Measurements from ENCODE around the gene DCDC2C.

DCDC2C gene

GRCh38 chr2:3761272-3761671, 57.9 kb downstream of the DCDC2C start:
- Histone ChIP-seq H3K4me2 (ENCODE audit: insufficient read depth, low read length) (no peak overlapping the region), H3K9ac (ENCODE audit: low read depth, low read length) (no peak overlapping the region), H3K27me3 (ENCODE audit: insufficient read depth, low read length, poor library complexity) (no peaks in the 10 kb centered on the region), H3K4me3 (ENCODE audit: low read depth in 1 of 2, low read length in 2 of 2) (no peak overlapping the region), H3K36me3 (ENCODE audit: insufficient read depth, low read length) (no peaks in the 10 kb centered on the region), H3K27ac (ENCODE audit: low read length) (no peak overlapping the region), H3K9me3 (ENCODE audit: insufficient read depth, low read length, severe bottlenecking) (no peaks in the 10 kb centered on the region), H3K79me2 (ENCODE audit: insufficient read depth, low read length) (no peaks in the 10 kb centered on the region), H4K20me1 (ENCODE audit: insufficient read depth, low read length) (no peaks in the 10 kb centered on the region), H2AFZ (ENCODE audit: low read depth, low read length) (no peak overlapping the region), H3K4me1 (ENCODE audit: insufficient read depth, low read length) (no peaks in the 10 kb centered on the region)
- TF ChIP-seq CTCF (IDR thresholded peaks at IDR 0.05; ENCODE audit: borderline replicate concordance, extremely low read depth, low read length, poor library complexity, severe bottlenecking) (no peak), EZH2 (IDR thresholded peaks at IDR 0.05; ENCODE audit: borderline replicate concordance, low read depth, low read length, severe bottlenecking) (no peak)
- DNase-seq (no peak), ATAC-seq (ENCODE audit: insufficient read depth, low read depth) (no peak)

GRCh38 chr2:3762771-3763447, 59.5 kb downstream of the DCDC2C start:
- DNase-seq, result no peak
- Histone ChIP-seq H3K79me2 (ENCODE audit: insufficient read depth, low read length) (no peaks in the 10 kb centered on the region), H3K27me3 (ENCODE audit: insufficient read depth, low read length, poor library complexity) (no peaks in the 10 kb centered on the region), H3K4me3 (ENCODE audit: low read depth in 1 of 2, low read length in 2 of 2) (no peak overlapping the region), H3K9ac (ENCODE audit: low read depth, low read length) (no peak overlapping the region), H3K27ac (ENCODE audit: low read length) (no peak overlapping the region), H2AFZ (ENCODE audit: low read depth, low read length) (no peak overlapping the region), H3K4me2 (ENCODE audit: insufficient read depth, low read length) (no peak overlapping the region), H3K4me1 (ENCODE audit: insufficient read depth, low read length) (no peaks in the 10 kb centered on the region), H3K36me3 (ENCODE audit: insufficient read depth, low read length) (no peaks in the 10 kb centered on the region), H3K9me3 (ENCODE audit: insufficient read depth, low read length, severe bottlenecking) (no peaks in the 10 kb centered on the region), H4K20me1 (ENCODE audit: insufficient read depth, low read length) (no peaks in the 10 kb centered on the region)
- TF ChIP-seq CTCF (IDR thresholded peaks at IDR 0.05; ENCODE audit: borderline replicate concordance, extremely low read depth, low read length, poor library complexity, severe bottlenecking) (no peak), EZH2 (IDR thresholded peaks at IDR 0.05; ENCODE audit: borderline replicate concordance, low read depth, low read length, severe bottlenecking) (no peak)
- ATAC-seq (ENCODE audit: insufficient read depth, low read depth), result no peak

GRCh38 chr2:3766824-3767223, 63.4 kb downstream of the DCDC2C start:
- Histone ChIP-seq H3K79me2 (ENCODE audit: insufficient read depth, low read length) (no peaks in the 10 kb centered on the region), H3K27me3 (ENCODE audit: insufficient read depth, low read length, poor library complexity) (no peaks in the 10 kb centered on the region), H3K4me2 (ENCODE audit: insufficient read depth, low read length) (no peak overlapping the region), H3K36me3 (ENCODE audit: insufficient read depth, low read length) (no peaks in the 10 kb centered on the region), H3K27ac (ENCODE audit: low read length) (no peak overlapping the region), H3K9ac (ENCODE audit: low read depth, low read length) (no peak overlapping the region), H3K4me1 (ENCODE audit: insufficient read depth, low read length) (no peaks in the 10 kb centered on the region), H4K20me1 (ENCODE audit: insufficient read depth, low read length) (no peaks in the 10 kb centered on the region), H3K4me3 (ENCODE audit: low read depth in 1 of 2, low read length in 2 of 2) (no peak overlapping the region), H3K9me3 (ENCODE audit: insufficient read depth, low read length, severe bottlenecking) (no peaks in the 10 kb centered on the region), H2AFZ (ENCODE audit: low read depth, low read length) (no peak overlapping the region)
- TF ChIP-seq EZH2 (IDR thresholded peaks at IDR 0.05; ENCODE audit: borderline replicate concordance, low read depth, low read length, severe bottlenecking), result no peak
- no peak for TF ChIP-seq CTCF (IDR thresholded peaks at IDR 0.05; ENCODE audit: borderline replicate concordance, extremely low read depth, low read length, poor library complexity, severe bottlenecking)
- ATAC-seq (ENCODE audit: insufficient read depth, low read depth), result no peak
- no peak for DNase-seq
